Measurements from ENCODE around the gene FOXP1. TPM values are rescaled to one million over a fixed set of nuclear protein-coding genes. Genes with fewer than 3 reads are reported as not detected.

Gene FOXP1
- total and polyA plus RNA-seq, 2 of the 8 experiments (the other 6 are each of a cell fraction or from before 2014, with no cell fraction given): 13.9 to 25.4 TPM

- TF ChIP-seq CHD2 (IDR thresholded peaks at IDR 0.05; ENCODE audit: low read length) (no peak), CHD7 (IDR thresholded peaks at IDR 0.05; ENCODE audit: insufficient replicate concordance, low read length) (no peak), ATF3 (IDR thresholded peaks at IDR 0.05; ENCODE audit: insufficient read depth, low read depth, low read length) (no peak), SAP30 (IDR thresholded peaks at IDR 0.05; ENCODE audit: insufficient read depth, insufficient replicate concordance, low read length) (no peak)
These were observed 438.8 kb downstream of the FOXP1 start (continued) for GRCh38 chr3:71144525-71145253.

Measured in H1 (cell line).